A204.1 (cell line): Measurements from ENCODE around the gene TAGLN.

ENCODE experiments used
- FAIRE-seq: peaks from 2 replicates; lab custom pipeline; 2012; peaks lifted over from hg19 to GRCh38; lab: Jason Lieb, UNC

The TAGLN gene

DNA sequence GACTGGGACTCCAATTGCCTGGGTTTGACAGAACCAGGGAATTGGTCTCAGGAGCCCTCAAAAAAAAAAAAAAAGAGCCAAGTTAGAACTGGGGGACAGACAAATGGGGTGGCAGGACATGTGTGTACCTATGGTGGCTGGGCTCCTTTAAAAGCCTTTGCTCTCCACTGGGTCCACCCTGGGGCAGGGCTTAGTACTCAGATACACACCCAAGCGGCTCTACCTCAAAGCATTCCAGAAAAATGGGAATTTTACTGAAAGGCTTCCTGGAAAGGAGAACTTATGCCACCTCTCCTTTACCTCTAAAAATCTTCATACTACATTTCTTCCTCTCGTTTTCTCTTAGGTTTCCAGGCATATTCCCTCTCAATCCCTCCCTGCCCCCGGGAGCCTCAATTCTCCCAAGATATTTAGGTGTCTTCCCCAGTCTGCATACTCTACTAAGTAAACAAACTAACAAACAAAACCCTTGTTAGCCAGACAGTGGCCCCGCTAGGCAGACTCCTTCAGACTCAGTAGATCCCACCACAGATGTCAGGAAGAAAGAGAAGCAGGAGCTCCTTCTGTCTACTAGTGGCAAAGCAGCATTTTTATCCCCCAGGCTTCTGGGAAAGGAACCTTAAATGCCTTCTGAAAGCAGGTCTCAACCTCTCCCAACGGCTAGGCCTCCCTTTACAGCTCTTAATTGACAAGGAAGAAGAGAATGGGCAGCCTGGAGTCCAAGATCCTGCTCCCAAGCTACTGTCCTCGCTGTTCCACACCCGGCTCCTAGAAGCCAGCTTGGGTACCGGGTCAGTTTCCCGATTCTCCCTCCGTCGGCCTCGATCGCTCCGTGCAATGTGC lies 32.0 kb downstream of the TAGLN start:
- no peak for FAIRE-seq

- FAIRE-seq, result no peak
Observed at GRCh38 chr11:117231842-117232091, 32.6 kb downstream of the TAGLN start, which contains the start of gene PCSK7. Gene PCSK7, minus strand, starts transcription at chr11:117232073. Its CDS starts 2,229 bp downstream, at chr11:117229844.

- FAIRE-seq, result no peak
Observed at GRCh38 chr11:117232092-117232878, 33.1 kb downstream of the TAGLN start, which contains the start of gene RNF214. Gene RNF214, plus strand, starts transcription at chr11:117232671. Its CDS starts 1,602 bp downstream, at chr11:117234273.

- no peak for FAIRE-seq
Observed at GRCh38 chr11:117232911-117233409, 33.8 kb downstream of the TAGLN start.

GRCh38 chr11:117238221-117238620 lies 39.1 kb downstream of the TAGLN start:
- FAIRE-seq, result no peak

DNA sequence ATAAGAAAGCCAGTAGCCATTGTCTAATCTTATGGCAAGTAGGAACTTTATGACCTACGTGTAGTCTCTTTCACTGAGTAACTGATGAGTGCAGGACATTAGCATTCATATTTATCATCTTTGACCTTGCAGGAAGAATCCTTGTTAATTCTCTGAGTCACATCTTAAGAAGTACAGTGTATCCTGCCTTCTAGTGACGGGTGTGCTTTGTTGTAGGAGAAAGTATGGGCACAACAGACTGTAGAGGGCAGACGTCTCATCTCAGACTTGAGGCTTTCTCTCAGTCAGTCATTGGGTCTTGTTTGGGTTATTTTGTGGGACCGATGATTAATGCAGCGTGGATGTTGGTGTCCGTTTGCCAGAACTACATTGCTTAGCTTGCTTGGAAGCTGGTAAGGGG lies 40.1 kb downstream of the TAGLN start:
- FAIRE-seq, result no peak

GRCh38 chr11:117248341-117248740 lies 49.2 kb downstream of the TAGLN start:
- no peak for FAIRE-seq

DNA sequence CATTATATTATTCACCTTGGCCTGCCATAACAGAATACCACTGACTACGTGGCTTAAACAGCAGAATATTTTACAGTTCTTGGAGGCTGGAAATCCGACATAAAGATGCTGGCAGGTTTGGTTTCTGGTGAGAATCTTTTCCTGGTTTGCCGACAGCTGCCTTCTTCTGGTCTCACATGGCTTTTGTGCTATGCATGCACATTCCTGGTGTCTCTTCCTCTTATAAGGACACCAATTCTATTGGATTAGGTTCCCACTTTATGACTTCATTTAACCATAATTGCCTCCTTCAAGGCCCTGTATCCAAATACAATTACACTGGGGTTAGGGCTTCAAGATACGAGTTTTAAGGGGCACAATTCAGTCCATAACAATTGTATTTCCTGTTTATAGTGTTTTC lies 50.4 kb downstream of the TAGLN start:
- FAIRE-seq, result no peak

DNA sequence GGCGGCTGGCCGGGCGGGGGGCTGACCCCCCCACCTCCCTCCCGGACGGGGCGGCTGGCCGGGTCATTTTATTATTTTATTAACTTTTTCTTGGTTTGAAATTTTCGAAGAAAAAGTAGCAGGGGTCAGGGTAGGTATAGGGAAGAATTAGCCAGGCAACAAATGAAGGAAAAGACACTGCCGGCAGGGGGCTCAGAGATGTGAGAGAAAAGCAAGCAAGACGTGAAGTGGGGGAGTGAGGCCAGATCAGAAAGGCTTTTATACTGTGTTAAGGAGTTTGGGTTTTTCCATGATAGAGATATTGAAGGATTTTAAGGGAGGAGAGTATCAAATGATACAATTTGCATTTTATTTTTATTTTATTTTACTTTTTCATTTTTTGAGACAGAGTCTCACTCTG lies 52.3 kb downstream of the TAGLN start:
- no peak for FAIRE-seq

DNA sequence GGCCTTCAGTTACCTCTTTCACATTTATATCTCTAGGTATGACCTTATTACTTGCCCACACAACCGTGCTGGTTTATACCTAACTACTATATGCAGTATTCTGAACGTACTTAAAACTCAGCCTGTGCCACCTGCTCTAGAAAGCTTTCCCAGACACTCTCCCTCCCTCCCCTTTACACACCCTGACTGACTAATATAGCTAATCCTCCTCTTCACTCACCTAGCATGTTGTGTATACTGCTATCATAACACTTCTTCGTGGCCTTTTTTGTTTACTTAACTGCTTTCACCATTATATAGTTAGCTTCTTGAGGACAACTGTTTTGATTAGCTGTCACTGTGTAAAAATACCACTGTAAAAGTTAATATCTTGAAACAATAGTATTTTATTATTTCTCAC lies 56.8 kb downstream of the TAGLN start:
- FAIRE-seq, result no peak

DNA sequence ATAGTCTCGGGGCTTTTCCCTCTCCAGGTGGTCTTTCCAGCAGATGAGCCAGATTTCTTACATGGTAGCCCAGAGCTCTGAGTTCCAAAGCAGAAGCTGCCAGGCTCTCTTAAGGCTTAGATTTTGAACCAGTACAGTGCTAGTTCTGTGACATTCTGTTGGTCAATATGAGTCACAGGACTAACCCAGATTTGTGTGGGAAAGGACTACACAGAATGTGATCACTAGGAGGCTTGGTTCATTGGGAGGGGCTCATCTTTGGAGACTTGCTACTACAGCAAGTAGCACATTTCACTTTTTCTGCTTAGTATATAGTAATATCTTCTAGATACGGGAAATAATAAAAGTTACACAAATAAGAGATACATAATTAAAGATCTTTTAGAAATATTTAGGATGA lies 57.4 kb downstream of the TAGLN start:
- no peak for FAIRE-seq
